Keratinocyte (primary cell): ENCODE measurements around the gene MYO1E. TPM values are rescaled to one million over a fixed set of nuclear protein-coding genes. Genes with fewer than 3 reads are reported as not detected.

Source experiments
- DNase-seq: peaks from one replicate; pipeline ENCODE4 v3.0.0-alpha.2; 2011; ENCODE audit warnings: low read depth, missing footprints, low spot score
- FAIRE-seq: peaks from 2 replicates; lab custom pipeline; 2011; peaks lifted over from hg19 to GRCh38; lab: Jason Lieb, UNC
- H2AFZ ChIP-seq: 2 replicates; pipeline ENCODE4 v1.6.0; 2012; ENCODE audit warnings: low read length, control low read depth, inconsistent platforms; ENCODE audit not compliant: control insufficient read depth
- H3K27ac ChIP-seq: 2 replicates; pipeline ENCODE4 v1.5.1; 2011; ENCODE audit warnings: low read length; ENCODE audit not compliant: control insufficient read depth, insufficient read depth
- H3K27me3 ChIP-seq: 3 replicates; pipeline ENCODE4 v1.6.0; 2011; ENCODE audit warnings: low read length; ENCODE audit not compliant: control insufficient read depth, insufficient read depth; ENCODE audit errors: extremely low read depth
- H3K36me3 ChIP-seq, 2 experiments: 2 replicates in 1 of 2; 3 replicates in 1 of 2; pipeline ENCODE4 v1.5.1; 2011; ENCODE audit warnings: low read length in 2 of 2, mild to moderate bottlenecking in 1 of 2; ENCODE audit not compliant: control insufficient read depth in 2 of 2, insufficient read depth in 2 of 2; ENCODE audit errors: extremely low read depth in 1 of 2
- H3K4me1 ChIP-seq: 3 replicates; pipeline ENCODE4 v1.5.1; 2011; ENCODE audit warnings: low read length; ENCODE audit not compliant: control insufficient read depth, insufficient read depth; ENCODE audit errors: extremely low read depth
- H3K4me2 ChIP-seq: 3 replicates; pipeline ENCODE4 v1.6.0; 2011; ENCODE audit warnings: low read depth, low read length; ENCODE audit not compliant: control insufficient read depth, insufficient read depth; ENCODE audit errors: extremely low read depth
- H3K4me3 ChIP-seq, 3 experiments: fragments of 200-600 bp in 1 of 3; sonication (generic) in 1 of 3; 2 replicates in 2 of 3; 3 replicates in 1 of 3; pipeline ENCODE4 v1.5.1; 2011 to 2016; ENCODE audit warnings: low read length in 3 of 3, mild to moderate bottlenecking in 3 of 3, control low read depth in 2 of 3, inconsistent platforms in 1 of 3, low read depth in 1 of 3, mixed read lengths in 1 of 3, mixed run types in 1 of 3, moderate library complexity in 1 of 3; ENCODE audit not compliant: control insufficient read depth in 2 of 3, insufficient read depth in 2 of 3; ENCODE audit errors: extremely low read depth in 1 of 3
- H3K79me2 ChIP-seq: 2 replicates; pipeline ENCODE4 v1.6.0; 2012; ENCODE audit warnings: low read length; ENCODE audit not compliant: control insufficient read depth, insufficient read depth
- H3K9ac ChIP-seq: 3 replicates; pipeline ENCODE4 v1.6.0; 2011; ENCODE audit warnings: low read length; ENCODE audit not compliant: control insufficient read depth, insufficient read depth; ENCODE audit errors: extremely low read depth
- H3K9me1 ChIP-seq: 3 replicates; pipeline ENCODE4 v1.6.0; 2011; ENCODE audit warnings: low read length; ENCODE audit not compliant: control insufficient read depth, insufficient read depth; ENCODE audit errors: extremely low read depth
- H3K9me3 ChIP-seq: 2 replicates; pipeline ENCODE4 v1.5.1; 2012; ENCODE audit warnings: low read depth, low read length; ENCODE audit not compliant: control insufficient read depth
- H4K20me1 ChIP-seq: 3 replicates; pipeline ENCODE4 v1.6.0; 2011; ENCODE audit warnings: low read length; ENCODE audit not compliant: control insufficient read depth, insufficient read depth; ENCODE audit errors: extremely low read depth
- EZH2 ChIP-seq: IDR thresholded peaks from one replicate; pipeline ENCODE4 v1.6.1; 2012; ENCODE audit warnings: inconsistent platforms, mild to moderate bottlenecking, low read length, moderate library complexity
- dilution Hi-C: fragments of 300-500 bp; cut with MboI; formaldehyde crosslinking; loops from one replicate; pipeline ENCODE4 v1.7.0; 2020; ENCODE audit warnings: low sequenced_read_pairs; ENCODE audit not compliant: extremely low pct_ligation_motif_present
- polyA plus RNA-seq, 5 experiments: library from polyadenylated mRNA; depleted of rRNA in 3 of 5; stranded (reverse) in 3 of 5; stranded (forward) in 1 of 5; unstranded in 1 of 5; fragments of >200 nt; gene quantifications; 1 replicate in 1 of 5; 2 replicates in 3 of 5; 3 replicates in 1 of 5; pipeline versions ENCODE4 v1.2.1 to v1.2.3, GENCODE V29; 2011 to 2012; ENCODE audit warnings: missing spikeins in 2 of 5, low read depth in 1 of 5, low replicate concordance in 1 of 5
- TF ChIP-seq, protein P1 (sequence below), 3 experiments: IDR thresholded peaks in 1 of 3; conservative IDR thresholded peaks in 1 of 3; optimal IDR thresholded peaks in 1 of 3; 2 replicates in 2 of 3; 3 replicates in 1 of 3; pipeline versions ENCODE3 to v1.5.1; 2011; ENCODE audit warnings: low read length in 3 of 3, mild to moderate bottlenecking in 3 of 3, moderate library complexity in 2 of 3, control low read depth in 1 of 3, inconsistent platforms in 1 of 3; ENCODE audit not compliant: insufficient read depth in 2 of 3; ENCODE audit errors: extremely low read depth in 1 of 3

MYO1E gene
- polyA plus RNA-seq, 1 donor (not counting 4 experiments of a cell fraction or from before 2014, with no cell fraction given) = 213 TPM

DNA sequence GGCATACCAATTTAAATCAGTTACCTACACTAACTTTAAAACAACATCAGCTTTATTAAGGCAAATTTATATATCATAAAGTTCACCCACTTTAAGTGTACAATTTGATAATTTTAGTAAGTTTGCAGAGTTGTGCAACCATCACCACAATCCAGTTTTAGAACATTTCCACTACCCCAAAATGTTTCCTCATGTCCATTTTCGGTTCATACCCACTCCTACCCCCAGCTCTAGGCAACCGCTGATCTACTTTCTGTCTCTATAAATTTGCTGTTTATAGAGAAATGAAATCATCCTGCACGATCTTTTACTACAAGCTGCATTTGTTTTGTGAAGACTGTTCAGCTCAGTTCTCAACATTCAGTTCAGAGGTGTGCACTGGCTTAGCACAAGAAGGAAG, 33.8 kb upstream of the MYO1E start:
- H3K4me1 ChIP-seq = no peaks in the 10 kb centered on the region
- H3K36me3 ChIP-seq = no peaks in the 10 kb centered on the region
- no peak overlapping the region for H2AFZ ChIP-seq
- no peak overlapping the region for H3K27ac ChIP-seq
- H3K4me2 ChIP-seq = no peak overlapping the region
- H3K9me3 ChIP-seq = no peaks in the 10 kb centered on the region
- no peaks in the 10 kb centered on the region for H4K20me1 ChIP-seq
- no peak overlapping the region for H3K9ac ChIP-seq
- H3K79me2 ChIP-seq = no peaks in the 10 kb centered on the region
- no peak overlapping the region for H3K4me3 ChIP-seq
- DNase-seq = no peak
- dilution Hi-C loops = no loop called here
- TF ChIP-seq, protein P1, sequence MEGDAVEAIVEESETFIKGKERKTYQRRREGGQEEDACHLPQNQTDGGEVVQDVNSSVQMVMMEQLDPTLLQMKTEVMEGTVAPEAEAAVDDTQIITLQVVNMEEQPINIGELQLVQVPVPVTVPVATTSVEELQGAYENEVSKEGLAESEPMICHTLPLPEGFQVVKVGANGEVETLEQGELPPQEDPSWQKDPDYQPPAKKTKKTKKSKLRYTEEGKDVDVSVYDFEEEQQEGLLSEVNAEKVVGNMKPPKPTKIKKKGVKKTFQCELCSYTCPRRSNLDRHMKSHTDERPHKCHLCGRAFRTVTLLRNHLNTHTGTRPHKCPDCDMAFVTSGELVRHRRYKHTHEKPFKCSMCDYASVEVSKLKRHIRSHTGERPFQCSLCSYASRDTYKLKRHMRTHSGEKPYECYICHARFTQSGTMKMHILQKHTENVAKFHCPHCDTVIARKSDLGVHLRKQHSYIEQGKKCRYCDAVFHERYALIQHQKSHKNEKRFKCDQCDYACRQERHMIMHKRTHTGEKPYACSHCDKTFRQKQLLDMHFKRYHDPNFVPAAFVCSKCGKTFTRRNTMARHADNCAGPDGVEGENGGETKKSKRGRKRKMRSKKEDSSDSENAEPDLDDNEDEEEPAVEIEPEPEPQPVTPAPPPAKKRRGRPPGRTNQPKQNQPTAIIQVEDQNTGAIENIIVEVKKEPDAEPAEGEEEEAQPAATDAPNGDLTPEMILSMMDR (optimal IDR thresholded peaks at IDR 0.05 in 1 of 3, IDR thresholded peaks at IDR 0.05 in 1 of 3, conservative IDR thresholded peaks at IDR 0.05 in 1 of 3; ENCODE audit: extremely low read depth in 1 of 3, insufficient read depth in 2 of 3, low read length in 3 of 3) = no peak
- TF ChIP-seq EZH2 = no peak
- no peaks in the 10 kb centered on the region for H3K27me3 ChIP-seq
- H3K9me1 ChIP-seq = no peaks in the 10 kb centered on the region
- FAIRE-seq = no peak

DNA sequence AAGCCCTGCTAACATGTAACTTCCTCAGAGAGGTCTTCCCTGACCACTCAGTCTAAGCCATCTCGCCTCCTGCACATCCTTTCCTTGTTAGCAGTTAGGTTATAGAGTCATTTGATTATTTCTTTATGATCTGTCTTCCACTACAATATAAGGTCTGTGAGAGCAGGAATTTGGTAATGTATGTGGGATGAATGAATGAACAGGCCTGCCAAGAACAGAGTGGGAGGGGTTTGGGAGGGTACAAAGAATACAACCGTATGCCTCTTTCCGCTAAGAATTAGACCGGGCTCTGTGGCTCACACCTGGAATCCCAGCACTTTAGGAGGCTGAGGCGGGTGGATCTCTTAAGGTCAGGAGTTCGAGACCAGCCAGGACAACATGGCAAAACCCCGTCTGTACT, 32.4 kb upstream of the MYO1E start:
- dilution Hi-C loops = no loop called here
- Histone ChIP-seq H3K4me1 (peaks cover 3% of the 10 kb centered on the region), H3K36me3 (no peaks in the 10 kb centered on the region), H3K9me3 (no peaks in the 10 kb centered on the region), H3K9me1 (no peaks in the 10 kb centered on the region), H3K79me2 (no peaks in the 10 kb centered on the region), H3K27me3 (no peaks in the 10 kb centered on the region), H3K9ac (no peak overlapping the region), H3K4me2 (no peak overlapping the region), H3K4me3 (no peak overlapping the region), H4K20me1 (no peaks in the 10 kb centered on the region), H2AFZ (no peak overlapping the region), H3K27ac (no peak overlapping the region)
- DNase-seq (no peak), FAIRE-seq (no peak)
- TF ChIP-seq, protein P1 (optimal IDR thresholded peaks at IDR 0.05 in 1 of 3, IDR thresholded peaks at IDR 0.05 in 1 of 3, conservative IDR thresholded peaks at IDR 0.05 in 1 of 3; ENCODE audit: extremely low read depth in 1 of 3, insufficient read depth in 2 of 3, low read length in 3 of 3) = no peak
- TF ChIP-seq EZH2 = no peak
